HEK293 (cell line): Measurements from ENCODE around the gene CCNB1IP1.

Experiments used
- CTCF ChIA-PET: fragments of 350-600 bp; formaldehyde crosslinking; extraction: SDS; loops from one replicate; lab custom pipeline; 2021; ENCODE audit warnings: antibody characterized with exemption; lab: Yijun Ruan, JAX
- POLR2A ChIA-PET: fragments of 300-600 bp; formaldehyde crosslinking; extraction: SDS; loops from one replicate; lab custom pipeline; 2020; ENCODE audit warnings: antibody characterized with exemption, inconsistent platforms; lab: Yijun Ruan, JAX
- H3K27ac ChIP-seq: fragments of 200-500 bp; sonication (Bioruptor generic); 2 replicates; pipeline ENCODE4 v1.5.1; 2014; ENCODE audit warnings: low read depth, low read length, control low read depth, inconsistent platforms; ENCODE audit errors: extremely low read depth
- H3K36me3 ChIP-seq, 2 experiments: fragments of 200-500 bp in 1 of 2; sonication (Bioruptor generic) in 1 of 2; 1 replicate in 1 of 2; 2 replicates in 1 of 2; pipeline ENCODE4 v1.5.1; 2014 to 2017; ENCODE audit warnings: inconsistent platforms in 2 of 2, low read length in 2 of 2; ENCODE audit not compliant: control insufficient read depth in 2 of 2, insufficient read depth in 1 of 2
- H3K4me1 ChIP-seq: fragments of 200-500 bp; sonication (Bioruptor generic); 2 replicates; pipeline ENCODE4 v1.5.1; 2014; ENCODE audit warnings: mild to moderate bottlenecking, low read length, inconsistent platforms; ENCODE audit not compliant: control insufficient read depth, insufficient read depth
- H3K4me3 ChIP-seq: 2 replicates; pipeline ENCODE4 v1.5.1; 2011; ENCODE audit warnings: low read depth, mild to moderate bottlenecking, control low read depth, low read length, moderate library complexity
- H3K9me3 ChIP-seq: fragments of 200-500 bp; sonication (Bioruptor generic); 2 replicates; pipeline ENCODE4 v1.5.1; 2014; ENCODE audit warnings: low read depth, low read length, inconsistent platforms; ENCODE audit not compliant: control insufficient read depth, insufficient read depth
- ATF2 ChIP-seq: fragments of 450-650 bp; formaldehyde crosslinking; IDR thresholded peaks from 2 replicates; pipeline ENCODE4 v1.5.1; 2016; ENCODE audit warnings: missing biosample characterization, missing genetic modification characterization, low read depth
- ELK4 ChIP-seq: IDR thresholded peaks from 2 replicates; pipeline ENCODE4 v1.6.1; 2011; ENCODE audit warnings: mild to moderate bottlenecking, low read depth, low read length, borderline replicate concordance
- PRDM1 ChIP-seq: fragments of 450-650 bp; formaldehyde crosslinking; IDR thresholded peaks from 2 replicates; pipeline ENCODE4; 2016; ENCODE audit warnings: missing biosample characterization, missing genetic modification characterization
- SP3 ChIP-seq: fragments of 450-650 bp; formaldehyde crosslinking; IDR thresholded peaks from 2 replicates; pipeline ENCODE4 v1.5.1; 2016; ENCODE audit warnings: missing biosample characterization, missing genetic modification characterization
- ZNF174 ChIP-seq: fragments of 450-650 bp; formaldehyde crosslinking; IDR thresholded peaks from 2 replicates; pipeline ENCODE4 v1.5.0; 2017; ENCODE audit warnings: missing biosample characterization, mild to moderate bottlenecking, missing genetic modification characterization
- ZNF280C ChIP-seq: fragments of 450-650 bp; formaldehyde crosslinking; IDR thresholded peaks from 2 replicates; pipeline ENCODE4 v1.5.1; 2016; ENCODE audit warnings: missing biosample characterization, missing genetic modification characterization
- ZNF302 ChIP-seq: fragments of 450-650 bp; formaldehyde crosslinking; IDR thresholded peaks from 2 replicates; pipeline ENCODE4 v1.5.1; 2016; ENCODE audit warnings: missing biosample characterization, missing genetic modification characterization, low read depth
- ZNF426 ChIP-seq: fragments of 450-650 bp; formaldehyde crosslinking; IDR thresholded peaks from 2 replicates; pipeline ENCODE4 v1.5.1; 2017; ENCODE audit warnings: missing biosample characterization, missing genetic modification characterization, mild to moderate bottlenecking, inconsistent platforms, moderate library complexity
- ZNF488 ChIP-seq: fragments of 450-650 bp; formaldehyde crosslinking; IDR thresholded peaks from 2 replicates; pipeline ENCODE4 v1.5.1; 2016; ENCODE audit warnings: missing biosample characterization, missing genetic modification characterization
- ZNF555 ChIP-seq: fragments of 450-650 bp; formaldehyde crosslinking; conservative IDR thresholded peaks from 2 replicates; pipeline ENCODE4 v1.5.1; 2017; ENCODE audit warnings: missing biosample characterization, mild to moderate bottlenecking, missing genetic modification characterization, inconsistent platforms
- ZNF624 ChIP-seq: fragments of 450-650 bp; formaldehyde crosslinking; IDR thresholded peaks from 2 replicates; pipeline ENCODE4 v1.5.1; 2017; ENCODE audit warnings: missing biosample characterization, missing genetic modification characterization
- ZNF639 ChIP-seq: fragments of 450-650 bp; formaldehyde crosslinking; IDR thresholded peaks from 2 replicates; pipeline ENCODE4 v1.5.1; 2016; ENCODE audit warnings: missing biosample characterization, missing genetic modification characterization
- ZNF692 ChIP-seq: fragments of 450-650 bp; formaldehyde crosslinking; IDR thresholded peaks from 2 replicates; pipeline ENCODE4 v1.5.1; 2016; ENCODE audit warnings: missing biosample characterization, missing genetic modification characterization
- ZNF768 ChIP-seq: fragments of 450-650 bp; formaldehyde crosslinking; IDR thresholded peaks from 2 replicates; pipeline ENCODE4 v1.5.1; 2018; ENCODE audit warnings: missing biosample characterization, mild to moderate bottlenecking, missing genetic modification characterization
- ZNF830 ChIP-seq: fragments of 450-650 bp; IDR thresholded peaks from 2 replicates; pipeline ENCODE4 v1.5.0; 2018; ENCODE audit warnings: missing biosample characterization, missing genetic modification characterization, low read depth, mild to moderate bottlenecking, moderate library complexity

The CCNB1IP1 gene

GRCh38 chr14:20302042-20302755 is 30.9 kb downstream of the CCNB1IP1 start:
- TF ChIP-seq ZNF639 (tag by site-specific recombination) (no peak), ZNF426 (tag by site-specific recombination) (no peak), ZNF624 (tag by site-specific recombination) (no peak), SP3 (no peak), ZNF302 (tag by site-specific recombination) (no peak), ZNF768 (tag by site-specific recombination) (no peak), ZNF830 (tag by site-specific recombination) (no peak), ZNF488 (tag by site-specific recombination) (no peak), ZNF555 (tag by site-specific recombination) (no peak), ELK4 (no peak), ATF2 (no peak), ZNF280C (tag by site-specific recombination) (no peak), ZNF692 (tag by site-specific recombination) (no peak)
- TF ChIP-seq, all 188 proteins: peak for 0
- Histone ChIP-seq H3K27ac (no peak overlapping the region), H3K4me1 (peaks cover 6% of the 10 kb centered on the region; the same call in 1 of the 2 replicates), H3K36me3 (peaks cover 20 to 42% of the 10 kb centered on the region in 2 experiments), H3K9me3 (no peaks in the 10 kb centered on the region), H3K4me3 (no peak overlapping the region)
- ChIA-PET CTCF (interaction anchor here (0.7 kb wide), 1 partner anchor 366 kb away, joined by 3 read pairs; no protein-coding TSS in a partner anchor), POLR2A (no interaction called here)

- ChIA-PET POLR2A (no interaction called here), CTCF (no interaction called here)
- Histone ChIP-seq H3K36me3 (peaks cover 70 to 80% of the 10 kb centered on the region in 2 experiments), H3K9me3 (no peaks in the 10 kb centered on the region), H3K4me3 (no peak overlapping the region), H3K27ac (no peak overlapping the region), H3K4me1 (no peaks in the 10 kb centered on the region)
- TF ChIP-seq PRDM1 (tag by site-specific recombination), result 0 out of 2 replicates have a peak, but pooled peaks have one; percentile 9
- TF ChIP-seq ZNF174 (tag by site-specific recombination), result no peak
These were observed 38.0 kb downstream of the CCNB1IP1 start for GRCh38 chr14:20295067-20295466.
